GM12873 (cell line): ENCODE data around the gene SMO.

ENCODE experiments used
- CTCF ChIP-seq: IDR thresholded peaks from 2 replicates; pipeline ENCODE4 v1.5.1; 2012; ENCODE audit warnings: low read depth, mild to moderate bottlenecking, moderate library complexity, low read length, control low read depth; ENCODE audit not compliant: insufficient read depth; ENCODE audit errors: missing control alignments

Gene SMO

GRCh38 chr7:129176916-129177710 lies 11.3 kb upstream of the SMO start:
- no peak for TF ChIP-seq CTCF

GRCh38 chr7:129184981-129185670 lies 3.3 kb upstream of the SMO start:
- no peak for TF ChIP-seq CTCF

- TF ChIP-seq CTCF = no peak
Observed at GRCh38 chr7:129186749-129187260, 1.6 kb upstream of the SMO start.

GRCh38 chr7:129187681-129188371 lies 607 bp upstream of the SMO start:
- TF ChIP-seq CTCF = no peak

- no peak for TF ChIP-seq CTCF
Observed at GRCh38 chr7:129188892-129189660, 643 bp downstream of the SMO start.

GRCh38 chr7:129189661-129190310 lies 1.4 kb downstream of the SMO start:
- TF ChIP-seq CTCF = no peak
